DOHH2 (cell line): ENCODE measurements around the gene PLEKHN1.
"Not testable (repeated sequence)": the region's sequence is repeated elsewhere in the genome, so short reads cannot be mapped to it uniquely, and the experiment has no call there.

Experiments
- H3F3A ChIP-seq: fragments of 200-600 bp; sonication (generic), shearing (Covaris generic); 2 replicates; pipeline ENCODE4 v1.6.0; 2016; ENCODE audit warnings: antibody characterized with exemption, mild to moderate bottlenecking; ENCODE audit not compliant: control insufficient read depth, insufficient read depth
- H3K27ac ChIP-seq: fragments of 200-600 bp; sonication (generic); 2 replicates; pipeline ENCODE4 v1.5.1; 2014; ENCODE audit warnings: low read depth, mild to moderate bottlenecking, low read length, moderate library complexity
- H3K27me3 ChIP-seq: fragments of 200-600 bp; sonication (generic); 2 replicates; pipeline ENCODE4 v1.6.1; 2014; ENCODE audit warnings: mild to moderate bottlenecking, low read length, mixed read lengths; ENCODE audit not compliant: control insufficient read depth
- H3K36me3 ChIP-seq: fragments of 200-600 bp; sonication (generic); 2 replicates; pipeline ENCODE4 v1.6.1; 2014; ENCODE audit warnings: mild to moderate bottlenecking, low read length, moderate library complexity, mixed read lengths; ENCODE audit not compliant: control insufficient read depth
- H3K4me1 ChIP-seq: fragments of 200-600 bp; sonication (generic); 2 replicates; pipeline ENCODE4 v1.6.1; 2014; ENCODE audit warnings: mild to moderate bottlenecking, low read length, mixed read lengths; ENCODE audit not compliant: control insufficient read depth
- H3K4me2 ChIP-seq: fragments of 200-600 bp; sonication (generic); 2 replicates; pipeline ENCODE4 v1.6.0; 2014; ENCODE audit warnings: mild to moderate bottlenecking, low read length, moderate library complexity
- H3K4me3 ChIP-seq: fragments of 200-600 bp; sonication (generic); 2 replicates; pipeline ENCODE4 v1.5.1; 2014; ENCODE audit warnings: mild to moderate bottlenecking, low read length, mixed read lengths
- H3K79me2 ChIP-seq: fragments of 200-600 bp; sonication (generic); 2 replicates; pipeline ENCODE4 v1.6.1; 2014; ENCODE audit warnings: mild to moderate bottlenecking, low read length, mixed read lengths; ENCODE audit not compliant: control insufficient read depth
- H3K9me2 ChIP-seq: fragments of 200-600 bp; sonication (generic); replicated peaks from 2 replicates; pipeline ENCODE4 v1.6.1; 2014; ENCODE audit warnings: mild to moderate bottlenecking, low read length, mixed read lengths; ENCODE audit not compliant: control insufficient read depth
- H3K9me3 ChIP-seq: fragments of 200-600 bp; sonication (generic); 2 replicates; pipeline ENCODE4 v1.6.1; 2014; ENCODE audit warnings: antibody characterized with exemption, low read length, mixed read lengths; ENCODE audit not compliant: control insufficient read depth, insufficient read depth
- H4K20me1 ChIP-seq: fragments of 200-600 bp; sonication (generic); 2 replicates; pipeline ENCODE4 v1.6.0; 2014; ENCODE audit warnings: low read depth, mild to moderate bottlenecking, antibody characterized with exemption, low read length, moderate library complexity; ENCODE audit not compliant: control insufficient read depth, insufficient read depth
- EZH2phosphoT487 ChIP-seq: fragments of 200-600 bp; sonication (generic); IDR thresholded peaks from 2 replicates; pipeline ENCODE4 v1.6.1; 2017; ENCODE audit warnings: borderline replicate concordance, mild to moderate bottlenecking, antibody characterized with exemption, low read length, moderate library complexity, mixed read lengths
- TF ChIP-seq, protein P1 (sequence below): fragments of 200-600 bp; sonication (generic); IDR thresholded peaks from one replicate; pipeline ENCODE4 v1.5.1; 2014; ENCODE audit warnings: antibody characterized with exemption, mild to moderate bottlenecking, low read depth, low read length; ENCODE audit not compliant: poor library complexity, severe bottlenecking

Gene PLEKHN1

DNA sequence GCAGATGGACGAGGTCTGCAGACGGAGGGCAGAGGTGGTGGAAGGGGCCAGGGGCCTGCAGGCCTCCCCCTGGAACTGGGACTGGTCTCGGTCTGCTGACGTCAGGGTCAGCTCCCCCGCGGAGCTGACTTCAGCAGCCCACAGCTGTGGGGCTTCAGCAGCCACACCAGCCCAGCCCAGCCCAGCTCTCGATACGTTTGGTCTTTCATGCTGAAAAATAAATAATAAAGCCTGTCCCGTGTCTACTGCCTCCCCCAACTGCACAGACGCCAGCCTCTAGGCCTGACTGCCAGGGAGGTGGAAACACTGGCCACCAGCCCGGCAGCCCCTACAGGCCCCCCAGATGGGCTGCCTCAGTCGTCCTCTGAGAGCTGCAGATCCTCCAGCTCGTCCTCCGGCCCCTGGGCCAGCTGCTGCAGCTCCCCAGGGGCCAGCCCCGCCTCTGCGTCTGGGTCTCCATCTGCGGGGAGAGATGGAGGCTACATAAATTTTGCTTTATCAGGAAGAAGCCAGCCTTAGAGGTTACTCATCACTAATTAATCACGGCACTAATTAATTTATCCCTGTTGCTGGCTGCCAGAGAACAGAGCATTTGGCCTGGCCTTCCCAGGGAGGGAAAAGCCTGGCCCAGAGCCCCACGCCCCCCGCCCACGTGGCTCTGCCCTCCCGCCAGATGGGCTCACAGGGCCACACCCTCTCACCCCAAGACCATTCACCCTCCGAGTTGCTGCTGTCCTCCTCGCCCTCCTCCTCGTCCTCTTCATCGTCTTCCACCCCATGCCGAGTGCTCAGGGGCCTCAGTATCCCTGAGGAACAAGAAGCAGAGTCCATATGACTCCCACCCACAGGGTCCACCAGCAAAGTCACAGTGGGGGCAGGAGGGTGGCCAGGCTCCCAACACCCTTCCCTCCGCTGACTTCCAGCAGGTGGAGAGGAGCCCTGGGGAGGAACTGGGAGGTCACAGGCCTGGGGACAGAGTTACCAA is 21.6 kb upstream of the PLEKHN1 start:
- H3K36me3 ChIP-seq: peaks cover 39% of the 10 kb centered on the region
- H3K4me2 ChIP-seq: no peak overlapping the region
- H3K27ac ChIP-seq: no peak overlapping the region

DNA sequence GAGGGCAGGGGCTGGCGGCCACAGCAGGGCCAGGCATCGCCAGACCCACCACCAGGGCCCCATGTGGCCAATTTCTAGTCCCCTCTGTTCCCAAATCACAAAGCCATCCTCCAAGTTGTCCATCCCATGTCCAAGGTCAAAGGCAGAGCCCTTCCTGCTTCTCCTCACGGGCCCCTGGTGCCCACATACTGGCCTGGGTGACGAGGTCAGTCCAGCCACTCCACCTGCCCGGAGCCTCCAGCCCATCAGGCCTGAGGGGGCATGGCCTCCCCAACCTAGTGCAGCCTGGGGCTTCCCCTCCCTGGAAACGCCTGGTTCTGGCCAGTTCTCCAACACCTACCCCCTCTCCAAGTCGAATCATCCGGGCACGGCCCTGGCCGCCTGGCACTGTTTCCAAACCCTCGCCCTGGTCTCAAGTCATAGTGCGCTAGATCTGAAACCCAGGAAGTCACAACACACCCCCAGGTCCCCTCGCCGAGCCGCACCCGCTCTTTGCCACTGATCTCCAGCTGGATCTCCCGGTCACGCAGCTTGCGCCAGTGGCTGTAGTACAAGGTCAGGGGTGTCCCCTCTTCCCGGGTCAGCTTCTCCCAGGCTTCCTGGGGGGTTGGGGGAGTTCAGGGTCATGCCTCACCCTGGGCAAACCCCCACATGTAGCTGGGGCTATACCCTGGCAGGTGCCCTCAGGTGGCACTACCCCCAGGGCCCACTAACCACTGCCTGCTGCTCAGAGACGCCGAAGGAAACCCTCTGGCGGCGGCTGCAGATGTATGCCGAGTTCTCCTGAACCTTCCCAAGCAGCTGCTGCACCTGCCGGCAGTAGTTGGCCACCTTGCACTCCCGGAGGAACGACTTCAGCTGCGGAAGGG is 20.4 kb upstream of the PLEKHN1 start:
- no peak overlapping the region for H3K4me3 ChIP-seq
- peaks cover 7% of the 10 kb centered on the region for H4K20me1 ChIP-seq
- H3K27me3 ChIP-seq: peaks cover 23% of the 10 kb centered on the region
- H3K4me1 ChIP-seq: peaks cover 10% of the 10 kb centered on the region
- no peaks in the 10 kb centered on the region for H3K9me2 ChIP-seq
- H3K9me3 ChIP-seq: no peaks in the 10 kb centered on the region
- no peak overlapping the region for H3K27ac ChIP-seq
- H3K36me3 ChIP-seq: peaks cover 52% of the 10 kb centered on the region
- no peak overlapping the region for H3K4me2 ChIP-seq
- TF ChIP-seq, protein P1, sequence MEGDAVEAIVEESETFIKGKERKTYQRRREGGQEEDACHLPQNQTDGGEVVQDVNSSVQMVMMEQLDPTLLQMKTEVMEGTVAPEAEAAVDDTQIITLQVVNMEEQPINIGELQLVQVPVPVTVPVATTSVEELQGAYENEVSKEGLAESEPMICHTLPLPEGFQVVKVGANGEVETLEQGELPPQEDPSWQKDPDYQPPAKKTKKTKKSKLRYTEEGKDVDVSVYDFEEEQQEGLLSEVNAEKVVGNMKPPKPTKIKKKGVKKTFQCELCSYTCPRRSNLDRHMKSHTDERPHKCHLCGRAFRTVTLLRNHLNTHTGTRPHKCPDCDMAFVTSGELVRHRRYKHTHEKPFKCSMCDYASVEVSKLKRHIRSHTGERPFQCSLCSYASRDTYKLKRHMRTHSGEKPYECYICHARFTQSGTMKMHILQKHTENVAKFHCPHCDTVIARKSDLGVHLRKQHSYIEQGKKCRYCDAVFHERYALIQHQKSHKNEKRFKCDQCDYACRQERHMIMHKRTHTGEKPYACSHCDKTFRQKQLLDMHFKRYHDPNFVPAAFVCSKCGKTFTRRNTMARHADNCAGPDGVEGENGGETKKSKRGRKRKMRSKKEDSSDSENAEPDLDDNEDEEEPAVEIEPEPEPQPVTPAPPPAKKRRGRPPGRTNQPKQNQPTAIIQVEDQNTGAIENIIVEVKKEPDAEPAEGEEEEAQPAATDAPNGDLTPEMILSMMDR: no peak
- no peak for TF ChIP-seq EZH2phosphoT487
- no peaks in the 10 kb centered on the region for H3K79me2 ChIP-seq
- H3F3A ChIP-seq: no peaks in the 10 kb centered on the region

More for the DNA sequence above, 21.6 kb upstream of the PLEKHN1 start:
- Histone ChIP-seq H3K4me1 (peaks cover 20% of the 10 kb centered on the region), H3K79me2 (no peaks in the 10 kb centered on the region), H3K9me3 (no peaks in the 10 kb centered on the region), H3F3A (no peaks in the 10 kb centered on the region), H4K20me1 (peaks cover 9% of the 10 kb centered on the region), H3K4me3 (no peak overlapping the region), H3K27me3 (peaks cover 34% of the 10 kb centered on the region), H3K9me2 (no peaks in the 10 kb centered on the region)
- TF ChIP-seq EZH2phosphoT487: no peak
- TF ChIP-seq, protein P1: no peak

DNA sequence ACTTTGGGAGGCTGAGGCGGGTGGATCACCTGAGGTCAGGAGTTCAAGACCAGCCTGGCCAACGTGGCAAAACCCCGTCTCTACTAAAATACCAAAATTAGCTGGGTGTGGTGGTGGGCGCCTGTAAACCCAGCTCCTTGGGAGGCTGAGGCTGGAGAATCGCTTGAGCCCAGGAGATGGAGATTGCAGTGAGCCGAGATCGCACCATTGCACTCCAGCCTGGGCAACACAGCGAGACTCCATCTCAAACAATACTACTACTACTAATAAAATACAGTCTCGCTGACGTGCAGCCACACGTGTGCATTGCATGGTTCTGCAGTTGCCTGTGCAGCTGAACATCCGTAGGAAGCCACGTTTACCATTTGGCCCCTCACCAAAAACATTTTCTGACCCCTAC is 19.5 kb upstream of the PLEKHN1 start:
- H3K27ac ChIP-seq, H3F3A ChIP-seq, H3K9me2 ChIP-seq, H4K20me1 ChIP-seq, H3K4me2 ChIP-seq, H3K4me1 ChIP-seq, H3K9me3 ChIP-seq, H3K79me2 ChIP-seq, H3K4me3 ChIP-seq: not testable (repeated sequence)
- peaks cover 60% of the 10 kb centered on the region for H3K36me3 ChIP-seq
- peaks cover 14% of the 10 kb centered on the region for H3K27me3 ChIP-seq
